ENCODE results near the gene SYNPO. TPM values are rescaled to one million over a fixed set of nuclear protein-coding genes. Genes with fewer than 3 reads are reported as not detected.

Gene SYNPO
- total RNA-seq, 1 donor from 2014 or later: 40.2 TPM

- H3K9me3 ChIP-seq (ENCODE audit: insufficient read depth, low read depth, low read length): no peaks in the 10 kb centered on the region
- H3K36me3 ChIP-seq (ENCODE audit: insufficient read depth, low read length): no peaks in the 10 kb centered on the region
- H2AFZ ChIP-seq (ENCODE audit: low read depth, low read length): no peak overlapping the region
- peaks cover 71% of the 10 kb centered on the region for H3K4me1 ChIP-seq (ENCODE audit: insufficient read depth, low read length)
- H3K27ac ChIP-seq (ENCODE audit: low read depth, low read length): peak overlapping the region; percentile 11
- no peak overlapping the region for H3K27ac Mint-ChIP-seq (ENCODE audit: unreplicated experiment)
- no peaks in the 10 kb centered on the region for H3K9me3 Mint-ChIP-seq (ENCODE audit: unreplicated experiment)
- no peak for FAIRE-seq
- H3K27me3 Mint-ChIP-seq (ENCODE audit: low read depth, unreplicated experiment): peaks cover 14% of the 10 kb centered on the region
- peaks cover 8% of the 10 kb centered on the region for H4K20me1 ChIP-seq (ENCODE audit: insufficient read depth, low read length)
- H3K79me2 ChIP-seq (ENCODE audit: insufficient read depth, low read length): peaks cover 30% of the 10 kb centered on the region
- no peak overlapping the region for H3K4me3 ChIP-seq (ENCODE audit: insufficient read depth, low read depth, low read length)
- H3K4me2 ChIP-seq (ENCODE audit: low read length): peak overlapping the region; percentile 82
- peak overlapping the region; percentile 40 for H3K9ac ChIP-seq (ENCODE audit: low read length)
- no peaks in the 10 kb centered on the region for H3K36me3 Mint-ChIP-seq (ENCODE audit: low read depth, unreplicated experiment)
- peaks cover 35% of the 10 kb centered on the region for H3K4me1 Mint-ChIP-seq (ENCODE audit: low read depth, unreplicated experiment)
- peak overlapping the region; percentile 93 for H3K4me3 Mint-ChIP-seq (ENCODE audit: unreplicated experiment)
- DNase-seq (ENCODE audit: low read depth): no peak
- H3K27me3 ChIP-seq (ENCODE audit: insufficient read depth, low read length): no peaks in the 10 kb centered on the region
- TF ChIP-seq EZH2 (IDR thresholded peaks at IDR 0.05; ENCODE audit: insufficient read depth, low read length): no peak
- no peak for TF ChIP-seq CTCF (IDR thresholded peaks at IDR 0.05; ENCODE audit: insufficient read depth, low read depth, low read length)
Observed at GRCh38 chr5:150623152-150623877, 17.1 kb upstream of the SYNPO start.

GRCh38 chr5:150623878-150624216 lies 16.6 kb upstream of the SYNPO start:
- peak overlapping the region; percentile 86 for H3K27ac Mint-ChIP-seq (ENCODE audit: unreplicated experiment)
- peaks cover 31% of the 10 kb centered on the region for H3K79me2 ChIP-seq (ENCODE audit: insufficient read depth, low read length)
- no peaks in the 10 kb centered on the region for H3K36me3 Mint-ChIP-seq (ENCODE audit: low read depth, unreplicated experiment)
- H3K27ac ChIP-seq (ENCODE audit: low read depth, low read length): peak overlapping the region; percentile 11
- peaks cover 14% of the 10 kb centered on the region for H3K27me3 Mint-ChIP-seq (ENCODE audit: low read depth, unreplicated experiment)
- H3K4me3 ChIP-seq (ENCODE audit: insufficient read depth, low read depth, low read length): no peak overlapping the region
- peak overlapping the region; percentile 93 for H3K4me3 Mint-ChIP-seq (ENCODE audit: unreplicated experiment)
- H4K20me1 ChIP-seq (ENCODE audit: insufficient read depth, low read length): peaks cover 9% of the 10 kb centered on the region
- H3K36me3 ChIP-seq (ENCODE audit: insufficient read depth, low read length): no peaks in the 10 kb centered on the region
- H3K4me2 ChIP-seq (ENCODE audit: low read length): peak overlapping the region; percentile 82
- H3K4me1 ChIP-seq (ENCODE audit: insufficient read depth, low read length): peaks cover 71% of the 10 kb centered on the region
- no peak overlapping the region for H2AFZ ChIP-seq (ENCODE audit: low read depth, low read length)
- TF ChIP-seq EZH2 (IDR thresholded peaks at IDR 0.05; ENCODE audit: insufficient read depth, low read length): no peak
- no peak for TF ChIP-seq CTCF (IDR thresholded peaks at IDR 0.05; ENCODE audit: insufficient read depth, low read depth, low read length)
- H3K4me1 Mint-ChIP-seq (ENCODE audit: low read depth, unreplicated experiment): peaks cover 37% of the 10 kb centered on the region
- H3K9me3 ChIP-seq (ENCODE audit: insufficient read depth, low read depth, low read length): no peaks in the 10 kb centered on the region
- peak overlapping the region; percentile 67 for H3K9ac ChIP-seq (ENCODE audit: low read length)
- no peaks in the 10 kb centered on the region for H3K9me3 Mint-ChIP-seq (ENCODE audit: unreplicated experiment)
- no peak for FAIRE-seq
- H3K27me3 ChIP-seq (ENCODE audit: insufficient read depth, low read length): no peaks in the 10 kb centered on the region
- no peak for DNase-seq (ENCODE audit: low read depth)

Measured in astrocyte (in vitro differentiated cells and primary cell).